ENCODE measurements around the gene NACC2. TPM values are rescaled to one million over a fixed set of nuclear protein-coding genes. Genes with fewer than 3 reads are reported as not detected.

Gene NACC2
- total RNA-seq, 1 donor from 2014 or later = 8.1 TPM

GRCh38 chr9:136039488-136039887 is 55.6 kb downstream of the NACC2 start:
- Mint-ChIP-seq H3K27me3 (ENCODE audit: low read depth) (no peaks in the 10 kb centered on the region), H3K9me3 (peaks cover 21% of the 10 kb centered on the region), H3K4me3 (no peak overlapping the region), H3K36me3 (ENCODE audit: low read depth) (peaks cover 26% of the 10 kb centered on the region), H3K27ac (ENCODE audit: unreplicated experiment) (no peak overlapping the region), H3K4me1 (no peaks in the 10 kb centered on the region)
- TF ChIP-seq CTCF (conservative IDR thresholded peaks at IDR 0.05) = no peak
- DNase-seq (ENCODE audit: low read depth, low spot score) = no peak

GRCh38 chr9:136036848-136037247 is 58.2 kb downstream of the NACC2 start:
- no peak for DNase-seq (ENCODE audit: low read depth, low spot score)
- H3K4me3 Mint-ChIP-seq = no peak overlapping the region
- no peak for TF ChIP-seq CTCF (conservative IDR thresholded peaks at IDR 0.05)
- H3K36me3 Mint-ChIP-seq (ENCODE audit: low read depth) = peaks cover 26% of the 10 kb centered on the region
- H3K4me1 Mint-ChIP-seq = no peaks in the 10 kb centered on the region
- peaks cover 21% of the 10 kb centered on the region for H3K9me3 Mint-ChIP-seq
- H3K27me3 Mint-ChIP-seq (ENCODE audit: low read depth) = no peaks in the 10 kb centered on the region
- no peak overlapping the region for H3K27ac Mint-ChIP-seq (ENCODE audit: unreplicated experiment)

- H3K27me3 Mint-ChIP-seq (ENCODE audit: low read depth) = no peaks in the 10 kb centered on the region
- H3K36me3 Mint-ChIP-seq (ENCODE audit: low read depth) = peaks cover 26% of the 10 kb centered on the region
- no peak for DNase-seq (ENCODE audit: low read depth, low spot score)
- no peak overlapping the region for H3K27ac Mint-ChIP-seq (ENCODE audit: unreplicated experiment)
- no peak overlapping the region for H3K4me3 Mint-ChIP-seq
- TF ChIP-seq CTCF (conservative IDR thresholded peaks at IDR 0.05) = no peak
- H3K9me3 Mint-ChIP-seq = peaks cover 21% of the 10 kb centered on the region
- H3K4me1 Mint-ChIP-seq = no peaks in the 10 kb centered on the region
Measured at GRCh38 chr9:136036050-136036449, 59.0 kb downstream of the NACC2 start.

GRCh38 chr9:136031741-136032730 is 63.1 kb downstream of the NACC2 start:
- Mint-ChIP-seq H3K27me3 (ENCODE audit: low read depth) (no peaks in the 10 kb centered on the region), H3K4me1 (no peaks in the 10 kb centered on the region), H3K36me3 (ENCODE audit: low read depth) (peaks cover 10% of the 10 kb centered on the region), H3K4me3 (no peak overlapping the region), H3K27ac (ENCODE audit: unreplicated experiment) (no peak overlapping the region), H3K9me3 (peaks cover 7% of the 10 kb centered on the region)
- DNase-seq (ENCODE audit: low read depth, low spot score) = no peak
- no peak for TF ChIP-seq CTCF (conservative IDR thresholded peaks at IDR 0.05)

- Mint-ChIP-seq H3K9me3 (no peaks in the 10 kb centered on the region), H3K27ac (ENCODE audit: unreplicated experiment) (no peak overlapping the region), H3K27me3 (ENCODE audit: low read depth) (no peaks in the 10 kb centered on the region), H3K36me3 (ENCODE audit: low read depth) (peaks cover 6% of the 10 kb centered on the region), H3K4me3 (no peak overlapping the region), H3K4me1 (no peaks in the 10 kb centered on the region)
- no peak for DNase-seq (ENCODE audit: low read depth, low spot score)
- TF ChIP-seq CTCF (conservative IDR thresholded peaks at IDR 0.05) = no peak
Measured at GRCh38 chr9:136031094-136031493, 64.0 kb downstream of the NACC2 start.

Measured in neural crest cell (in vitro differentiated cells).